GM19463 (cell line): Measurements from ENCODE around the gene MRFAP1.
"Not testable (repeated sequence)": the region's sequence is repeated elsewhere in the genome, so short reads cannot be mapped to it uniquely, and the experiment has no call there.

ENCODE experiments used
- ATAC-seq: cut with Tn5 transposase; IDR thresholded peaks from one replicate; pipeline ENCODE4 v1.9.1; 2021; ENCODE audit warnings: mild to moderate bottlenecking, moderate library complexity; ENCODE audit not compliant: unreplicated experiment

The MRFAP1 gene

DNA sequence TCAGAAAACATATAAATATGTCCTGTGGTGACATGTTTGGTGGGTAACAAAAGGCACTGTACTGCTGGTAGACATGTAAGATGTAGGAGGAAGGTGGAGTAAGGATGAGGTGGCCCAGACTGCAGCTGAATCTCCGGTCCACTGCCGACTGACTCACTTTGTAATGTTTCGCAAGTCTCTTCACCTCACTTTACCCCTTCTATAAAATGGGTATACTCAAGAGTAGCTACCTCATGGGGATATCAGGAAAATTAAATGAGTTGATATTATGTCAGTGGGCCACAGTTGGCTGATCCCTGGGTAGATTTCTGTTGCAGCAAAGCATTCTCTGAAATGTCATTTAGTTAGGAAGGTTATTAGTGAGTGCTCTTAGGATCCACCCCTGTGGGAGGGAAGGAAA is 22.1 kb downstream of the MRFAP1 start:
- no peak for ATAC-seq

DNA sequence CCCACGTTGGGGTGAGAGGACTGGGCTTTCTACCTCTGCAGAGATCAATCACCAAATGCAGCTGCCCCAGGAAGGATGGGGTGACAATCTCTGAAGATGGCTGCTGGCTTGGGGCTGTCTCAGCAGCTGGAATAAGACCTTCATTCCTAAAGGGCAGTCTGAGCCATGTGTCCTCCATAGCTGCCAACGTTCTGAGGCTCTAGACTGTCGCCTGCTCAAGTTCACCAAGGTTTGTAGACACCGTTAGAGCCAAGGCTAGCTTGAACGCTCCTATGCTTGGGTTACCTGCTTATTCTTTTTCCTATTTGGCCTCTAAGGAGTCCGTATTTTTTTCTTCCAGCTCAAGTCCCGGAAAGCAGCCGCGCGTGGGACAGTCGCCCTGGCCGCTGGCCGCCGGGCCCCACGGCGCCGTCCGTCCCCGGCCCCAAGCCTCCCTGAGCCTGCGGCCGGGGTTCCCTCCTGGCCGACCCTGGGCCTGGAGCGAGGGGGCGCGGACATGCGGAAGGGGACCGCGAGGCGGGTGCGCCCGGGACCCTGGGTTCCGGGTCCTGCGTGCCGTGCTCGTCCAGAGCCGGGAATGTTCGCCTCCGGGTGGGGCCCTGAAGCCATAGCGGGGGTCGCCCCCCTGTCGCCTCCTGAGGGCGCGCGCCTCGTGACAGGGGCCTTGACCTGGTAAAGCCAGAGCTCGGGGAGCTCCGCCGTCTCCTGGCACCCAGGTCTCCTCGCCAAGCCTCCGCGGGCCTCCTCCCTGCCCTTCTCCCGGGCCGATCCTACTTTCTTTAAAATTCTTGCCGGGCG is 23.3 kb downstream of the MRFAP1 start:
- ATAC-seq: no peak

- ATAC-seq: no peak
Measured at GRCh38 chr4:6665320-6665654, 24.8 kb downstream of the MRFAP1 start.

GRCh38 chr4:6668391-6668790 is 27.9 kb downstream of the MRFAP1 start:
- ATAC-seq: no peak

GRCh38 chr4:6671648-6672047 is 31.2 kb downstream of the MRFAP1 start:
- ATAC-seq: no peak

GRCh38 chr4:6672131-6672530 is 31.6 kb downstream of the MRFAP1 start:
- ATAC-seq: no peak

DNA sequence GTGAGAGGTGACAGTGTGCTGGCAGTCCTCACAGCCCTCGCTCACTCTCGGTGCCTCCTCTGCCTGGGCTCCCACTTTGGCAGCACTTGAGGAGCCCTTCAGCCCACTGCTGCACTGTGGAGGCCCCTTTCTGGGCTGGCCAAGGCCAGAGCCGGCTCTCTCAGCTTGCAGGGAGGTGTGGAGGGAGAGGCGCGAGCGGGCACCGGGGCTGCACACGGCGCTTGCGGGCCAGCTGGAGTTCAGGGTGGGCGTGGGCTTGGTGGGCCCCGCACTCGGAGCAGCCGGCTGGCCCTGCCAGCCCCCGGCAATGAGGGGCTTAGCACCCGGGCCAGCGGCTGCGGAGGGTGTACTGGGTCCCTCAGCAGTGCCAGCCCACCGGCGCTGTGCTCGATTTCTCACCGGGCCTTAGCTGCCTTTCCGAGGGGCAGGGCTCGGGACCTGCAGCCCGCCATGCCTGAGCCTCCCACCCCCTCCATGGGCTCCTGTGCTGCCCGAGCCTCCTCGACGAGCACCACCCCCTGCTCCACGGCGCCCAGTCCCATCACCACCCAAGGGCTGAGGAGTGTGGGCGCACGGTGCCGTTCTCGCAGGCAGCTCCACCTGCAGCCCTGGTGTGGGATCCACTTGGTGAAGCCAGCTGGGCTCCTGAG is 32.2 kb downstream of the MRFAP1 start:
- not testable (repeated sequence) for ATAC-seq

DNA sequence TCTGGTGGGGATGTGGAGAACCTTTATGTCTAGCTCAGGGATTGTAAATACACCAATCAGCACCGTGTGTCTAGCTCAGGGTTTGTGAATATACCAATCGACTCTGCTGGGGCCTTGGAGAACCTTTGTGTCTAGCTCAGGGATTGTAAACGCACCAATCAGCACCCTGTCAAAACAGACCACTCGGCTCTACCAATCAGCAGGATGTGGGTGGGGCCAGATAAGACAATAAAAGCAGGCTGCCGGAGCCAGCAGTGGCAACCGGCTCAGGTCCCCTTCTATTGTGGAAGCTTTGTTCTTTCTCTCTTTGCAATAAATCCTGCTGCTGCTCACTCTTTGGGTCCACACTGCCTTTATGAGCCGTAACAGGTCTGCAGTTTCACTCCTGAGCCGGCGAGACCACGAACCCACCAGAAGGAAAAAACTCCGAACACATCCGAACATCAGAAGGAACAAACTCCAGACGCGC is 32.7 kb downstream of the MRFAP1 start:
- not testable (repeated sequence) for ATAC-seq

GRCh38 chr4:6673660-6674499 is 33.4 kb downstream of the MRFAP1 start:
- peak; percentile 68 for ATAC-seq

DNA sequence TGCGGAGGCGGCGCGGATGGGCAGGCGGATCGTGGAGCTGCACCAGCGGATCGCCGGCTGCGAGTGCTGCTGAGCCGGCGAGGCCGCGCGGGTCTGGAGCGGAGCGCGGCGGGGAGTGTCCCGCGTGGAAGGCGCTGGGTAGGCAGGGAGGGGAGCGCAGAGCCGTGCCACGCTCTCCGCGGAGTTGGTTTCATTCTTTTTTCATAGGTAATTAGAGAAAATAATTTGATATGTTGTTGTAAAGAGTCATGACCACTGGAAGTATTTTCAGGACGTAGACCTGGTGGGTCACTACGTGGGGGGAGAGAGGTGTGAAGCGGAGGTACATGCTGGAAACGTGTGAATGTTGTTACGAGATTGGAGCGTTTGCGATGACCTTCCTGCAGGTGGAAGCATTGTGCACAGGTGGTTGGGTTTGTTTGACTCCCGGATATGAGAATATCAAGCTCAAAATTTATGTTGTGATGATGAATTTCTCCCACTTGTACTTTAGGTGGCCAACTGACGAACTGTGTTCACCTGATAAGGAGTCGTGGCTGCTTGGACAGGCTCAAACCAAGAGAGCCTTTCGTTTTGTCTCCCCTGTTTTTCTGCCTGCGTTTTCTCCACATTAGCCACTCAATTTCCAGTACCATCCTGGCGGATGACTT is 34.1 kb downstream of the MRFAP1 start:
- peak; percentile 44 for ATAC-seq

- ATAC-seq: no peak
Measured at GRCh38 chr4:6676722-6677558, 36.5 kb downstream of the MRFAP1 start.

GRCh38 chr4:6680372-6681034 is 40.0 kb downstream of the MRFAP1 start:
- ATAC-seq: no peak

GRCh38 chr4:6681191-6681590 is 40.7 kb downstream of the MRFAP1 start:
- ATAC-seq: no peak

GRCh38 chr4:6682862-6683590 is 42.5 kb downstream of the MRFAP1 start:
- no peak for ATAC-seq

DNA sequence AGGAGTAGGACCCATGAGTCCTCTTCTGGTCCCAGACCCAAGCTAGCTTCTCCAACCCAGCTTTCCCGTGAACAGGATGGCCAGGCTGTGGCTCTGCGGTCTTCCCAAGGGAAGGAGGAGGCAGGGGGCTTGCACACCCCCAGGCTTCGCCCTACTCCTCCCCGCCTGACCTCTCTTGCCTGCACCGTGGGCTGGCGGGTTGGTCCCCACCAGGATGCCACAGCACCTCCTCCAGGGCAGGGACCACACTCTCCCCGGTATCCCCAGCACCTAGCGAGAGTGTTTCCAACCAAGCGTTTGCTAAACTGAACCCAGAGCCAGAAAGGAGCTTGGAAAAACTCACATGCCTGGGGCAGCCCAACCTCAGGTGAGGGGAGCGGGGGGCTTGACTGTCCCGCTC is 44.2 kb downstream of the MRFAP1 start:
- no peak for ATAC-seq

DNA sequence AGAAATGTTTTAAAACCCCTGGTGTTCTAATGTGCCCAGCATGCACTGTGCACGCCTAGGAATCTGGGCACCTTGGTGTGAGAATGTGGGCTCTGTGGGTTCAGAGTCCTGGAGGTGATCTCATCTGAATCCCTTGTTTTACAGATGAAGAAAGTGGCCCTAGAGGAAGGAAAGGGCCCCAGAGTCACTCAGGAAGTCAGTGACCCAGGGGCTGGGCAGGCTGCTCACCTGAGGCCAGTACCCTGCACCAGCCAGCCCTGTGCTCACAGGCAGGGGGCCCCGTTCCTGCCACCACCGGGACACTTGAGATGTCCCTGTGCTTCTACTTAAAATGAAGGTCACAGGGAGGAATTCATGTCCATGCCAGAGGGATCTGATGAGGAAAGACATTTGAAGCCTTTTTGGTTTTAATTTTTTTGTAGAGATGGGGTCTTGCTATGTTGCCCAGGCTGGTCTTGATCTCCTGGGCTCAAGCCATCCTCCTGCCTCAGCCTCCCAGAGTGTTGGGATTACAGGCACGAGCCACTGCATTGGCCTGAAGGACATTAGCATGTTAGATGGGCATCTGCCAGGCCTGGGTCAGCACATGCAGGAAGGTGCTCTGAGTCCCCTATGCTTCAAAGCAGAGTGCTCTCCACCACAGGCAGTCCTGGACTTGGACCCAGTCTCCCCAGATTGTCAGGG is 45.8 kb downstream of the MRFAP1 start:
- ATAC-seq: no peak

DNA sequence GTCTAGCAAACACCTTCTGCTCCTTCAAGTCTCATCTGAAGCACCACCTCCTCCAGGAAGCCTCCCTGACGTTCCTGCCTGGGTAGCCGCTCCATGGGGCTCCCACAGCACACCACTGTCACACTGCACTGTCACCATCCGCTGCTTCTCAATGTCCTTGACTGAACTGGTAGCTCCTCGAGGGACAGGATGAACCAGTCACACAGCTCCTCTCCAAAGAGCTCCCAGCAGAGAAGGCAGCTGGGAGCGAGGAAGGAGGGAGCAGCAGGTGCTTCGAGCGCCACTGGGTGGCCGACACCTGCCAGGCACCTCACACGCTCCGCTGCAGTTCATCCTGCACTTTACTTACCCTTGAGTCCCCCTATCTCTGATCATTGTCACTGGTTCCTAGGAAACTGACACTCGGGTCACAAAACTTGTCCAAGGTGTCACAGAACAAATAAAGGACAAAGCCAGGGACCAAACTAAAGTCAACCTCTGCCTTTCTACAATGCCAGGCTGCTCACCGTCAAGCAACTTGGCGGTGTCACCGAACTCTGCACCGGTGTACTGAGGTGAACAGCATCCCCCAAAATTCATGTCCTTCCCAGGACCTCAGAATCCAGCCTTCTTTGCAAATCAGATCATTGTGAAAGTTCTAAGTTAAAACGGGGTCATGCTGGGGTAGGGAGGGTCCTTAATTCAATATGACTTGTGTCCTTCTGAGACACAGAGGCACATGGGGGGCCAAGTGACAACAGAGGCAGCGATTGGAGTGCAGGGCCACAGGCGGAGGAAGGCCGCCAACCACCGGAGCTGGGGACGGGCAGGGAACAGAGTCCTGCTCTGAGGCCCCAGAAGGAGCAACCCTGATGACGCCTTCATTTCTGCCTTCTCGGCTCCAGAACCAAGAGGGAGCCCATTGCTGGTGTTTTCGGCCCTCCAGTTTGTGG is 47.7 kb downstream of the MRFAP1 start:
- ATAC-seq: no peak
